Thyroid gland (tissue), 4 donors: ENCODE data around the gene USP32. TPM values are rescaled to one million over a fixed set of nuclear protein-coding genes. Genes with fewer than 3 reads are reported as not detected.
A peak's percentile ranks its signal among the peaks of the same experiment; 100 is the strongest.

ENCODE experiments used
- DNase-seq, 2 donors: peaks; one replicate each; pipeline ENCODE4 v3.0.0-alpha.2; 2019
- H3K27ac ChIP-seq, 3 donors: fragments of 200-600 bp; sonication (generic); 1 replicate in 2 of 3; 2 replicates in 1 of 3; pipeline ENCODE4 v1.5.1; 2016 to 2019; ENCODE audit warnings: mild to moderate bottlenecking in 1 of 3, moderate library complexity in 1 of 3
- H3K27me3 ChIP-seq: fragments of 200-600 bp; sonication (generic); one replicate; pipeline ENCODE4 v1.5.1; 2019
- H3K36me3 ChIP-seq, 2 donors: fragments of 200-600 bp; sonication (generic); one replicate each; pipeline ENCODE4 v1.5.1; 2016 to 2019
- H3K4me1 ChIP-seq, 2 donors: fragments of 200-600 bp; sonication (generic); one replicate each; pipeline ENCODE4 v1.5.1; 2017 to 2019
- H3K4me3 ChIP-seq, 3 donors: fragments of 200-600 bp; sonication (generic); replicated peaks in 1 of 3; 1 replicate in 2 of 3; 2 replicates in 1 of 3; pipeline ENCODE4 v1.5.1; 2016; ENCODE audit warnings: mild to moderate bottlenecking in 1 of 3
- H3K9me3 ChIP-seq: fragments of 200-600 bp; sonication (generic); one replicate; pipeline ENCODE4 v1.5.1; 2017
- CTCF ChIP-seq, 6 experiments: fragments of 200-600 bp in 3 of 6; fragments of 450-650 bp in 3 of 6; sonication (generic) in 3 of 6; IDR thresholded peaks; one replicate each; pipeline ENCODE4 v1.5.1; 2016 to 2019; ENCODE audit warnings: antibody characterized with exemption in 6 of 6, mild to moderate bottlenecking in 2 of 6, inconsistent platforms in 1 of 6, moderate library complexity in 1 of 6
- POLR2A ChIP-seq, 2 donors: fragments of 450-650 bp; IDR thresholded peaks; one replicate each; pipeline ENCODE4 v1.6.1; 2017; ENCODE audit warnings: antibody characterized with exemption in 2 of 2, mild to moderate bottlenecking in 2 of 2, moderate library complexity in 1 of 2
- WGBS, 2 donors: methylation state at CpG; one replicate each; pipeline ENCODE4 v1.1.5; 2017; 5-methylcytosine and 5-hydroxymethylcytosine counted together
- intact Hi-C: fragments of 100-400 bp; cut with DNase I; formaldehyde crosslinking; loops from one replicate; pipeline ENCODE4 v1.15.1; 2023
- total RNA-seq, 4 donors: library from RNA; depleted of rRNA; stranded (reverse); fragments of >200 nt; gene quantifications; one replicate each; pipeline ENCODE4 v1.2.3, GENCODE V29; 2016

The USP32 gene
- total RNA-seq, 4 donors from 2014 or later, result 49.9 to 76.5 (median 65.0) TPM

- H3K9me3 ChIP-seq, result no peaks in the 10 kb centered on the region
- WGBS, 2 donors, result 71 to 72% methylated on average over 12 to 13 of the region's 13 CpGs
- H3K4me3 ChIP-seq, result no peak overlapping the region
- H3K27me3 ChIP-seq, result peaks cover 13% of the 10 kb centered on the region
- no peak for DNase-seq
- H3K36me3 ChIP-seq, result no peaks in the 10 kb centered on the region
- peaks cover 13 to 21% of the 10 kb centered on the region in 2 donors for H3K4me1 ChIP-seq
- no peak for TF ChIP-seq CTCF (IDR thresholded peaks at IDR 0.05)
- no peak for TF ChIP-seq POLR2A (IDR thresholded peaks at IDR 0.05)
- H3K27ac ChIP-seq, result no peak overlapping the region
- intact Hi-C loops, result no loop called here
These were observed 255.8 kb downstream of the USP32 start for GRCh38 chr17:60135951-60136666.

GRCh38 chr17:60135151-60135950, 256.6 kb downstream of the USP32 start:
- no peaks in the 10 kb centered on the region for H3K9me3 ChIP-seq
- peaks cover 13 to 20% of the 10 kb centered on the region in 2 donors for H3K4me1 ChIP-seq
- H3K36me3 ChIP-seq, result no peaks in the 10 kb centered on the region
- peak overlapping the region; percentile 12 to 56 (median 16) for H3K4me3 ChIP-seq
- intact Hi-C loops, result no loop called here
- H3K27me3 ChIP-seq, result peaks cover 9% of the 10 kb centered on the region
- TF ChIP-seq CTCF (IDR thresholded peaks at IDR 0.05), result peak in 1 of 6 experiments; percentile 17
- peak in 1 of 2 donors; percentile 63 for TF ChIP-seq POLR2A (IDR thresholded peaks at IDR 0.05)
- peak overlapping the region in 2 of 3 donors; percentile 17 to 29 for H3K27ac ChIP-seq
- DNase-seq, result peak; percentile 87 to 88
- 1 to 3% methylated on average over 45 to 50 of the region's 54 CpGs for WGBS, 2 donors

- Histone ChIP-seq H3K27ac (peak overlapping the region in 1 of 3 donors; percentile 17), H3K4me1 (peaks cover 13 to 14% of the 10 kb centered on the region in 2 donors), H3K27me3 (peaks cover 8% of the 10 kb centered on the region), H3K36me3 (no peaks in the 10 kb centered on the region), H3K9me3 (no peaks in the 10 kb centered on the region), H3K4me3 (peak overlapping the region in 2 of 3 donors; percentile 12 to 56)
- intact Hi-C loops, result no loop called here
- DNase-seq, result no peak
- no peak for TF ChIP-seq POLR2A (IDR thresholded peaks at IDR 0.05)
- TF ChIP-seq CTCF (IDR thresholded peaks at IDR 0.05), result no peak
- WGBS, 2 donors, result 8 to 11% methylated on average over 16 of the region's 16 CpGs
These were observed 257.4 kb downstream of the USP32 start for GRCh38 chr17:60134396-60135150.

- no peaks in the 10 kb centered on the region for H3K27me3 ChIP-seq
- H3K36me3 ChIP-seq, result no peaks in the 10 kb centered on the region
- WGBS, 2 donors, result 90 to 93% methylated on average over 3 of the region's 3 CpGs
- DNase-seq, result no peak
- TF ChIP-seq POLR2A (IDR thresholded peaks at IDR 0.05), result no peak
- no peak for TF ChIP-seq CTCF (IDR thresholded peaks at IDR 0.05)
- intact Hi-C loops, result no loop called here
- H3K27ac ChIP-seq, result no peak overlapping the region
- H3K9me3 ChIP-seq, result no peaks in the 10 kb centered on the region
- no peak overlapping the region for H3K4me3 ChIP-seq
- peaks cover 6 to 13% of the 10 kb centered on the region in 2 donors for H3K4me1 ChIP-seq
These were observed 261.5 kb downstream of the USP32 start for GRCh38 chr17:60130466-60130865.
